Measurements from ENCODE around the gene KHSRP.

GRCh38 chr19:6402058-6402457 lies 22.6 kb downstream of the KHSRP start:
- TF ChIP-seq, protein P1, sequence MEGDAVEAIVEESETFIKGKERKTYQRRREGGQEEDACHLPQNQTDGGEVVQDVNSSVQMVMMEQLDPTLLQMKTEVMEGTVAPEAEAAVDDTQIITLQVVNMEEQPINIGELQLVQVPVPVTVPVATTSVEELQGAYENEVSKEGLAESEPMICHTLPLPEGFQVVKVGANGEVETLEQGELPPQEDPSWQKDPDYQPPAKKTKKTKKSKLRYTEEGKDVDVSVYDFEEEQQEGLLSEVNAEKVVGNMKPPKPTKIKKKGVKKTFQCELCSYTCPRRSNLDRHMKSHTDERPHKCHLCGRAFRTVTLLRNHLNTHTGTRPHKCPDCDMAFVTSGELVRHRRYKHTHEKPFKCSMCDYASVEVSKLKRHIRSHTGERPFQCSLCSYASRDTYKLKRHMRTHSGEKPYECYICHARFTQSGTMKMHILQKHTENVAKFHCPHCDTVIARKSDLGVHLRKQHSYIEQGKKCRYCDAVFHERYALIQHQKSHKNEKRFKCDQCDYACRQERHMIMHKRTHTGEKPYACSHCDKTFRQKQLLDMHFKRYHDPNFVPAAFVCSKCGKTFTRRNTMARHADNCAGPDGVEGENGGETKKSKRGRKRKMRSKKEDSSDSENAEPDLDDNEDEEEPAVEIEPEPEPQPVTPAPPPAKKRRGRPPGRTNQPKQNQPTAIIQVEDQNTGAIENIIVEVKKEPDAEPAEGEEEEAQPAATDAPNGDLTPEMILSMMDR (IDR thresholded peaks at IDR 0.05): no peak
- TF ChIP-seq POLR2A (IDR thresholded peaks at IDR 0.05): no peak

Data from lower leg skin (tissue), 3 donors.